Measurements from ENCODE around the gene RNF169. TPM values are rescaled to one million over a fixed set of nuclear protein-coding genes. Genes with fewer than 3 reads are reported as not detected.

Gene RNF169
- total RNA-seq, 3 donors from 2014 or later = 12.5 to 22.0 (median 14.0) TPM

- intact Hi-C loops (cut with DNase I, micrococcal nuclease) = no loop called here
- no peaks in the 10 kb centered on the region for H3K9me3 ChIP-seq
- no peaks in the 10 kb centered on the region for H3K36me3 ChIP-seq (ENCODE audit: low read depth)
- ATAC-seq (no peak), DNase-seq (no peak)
- no peak overlapping the region for H3K4me3 ChIP-seq
- TF ChIP-seq, protein P1, sequence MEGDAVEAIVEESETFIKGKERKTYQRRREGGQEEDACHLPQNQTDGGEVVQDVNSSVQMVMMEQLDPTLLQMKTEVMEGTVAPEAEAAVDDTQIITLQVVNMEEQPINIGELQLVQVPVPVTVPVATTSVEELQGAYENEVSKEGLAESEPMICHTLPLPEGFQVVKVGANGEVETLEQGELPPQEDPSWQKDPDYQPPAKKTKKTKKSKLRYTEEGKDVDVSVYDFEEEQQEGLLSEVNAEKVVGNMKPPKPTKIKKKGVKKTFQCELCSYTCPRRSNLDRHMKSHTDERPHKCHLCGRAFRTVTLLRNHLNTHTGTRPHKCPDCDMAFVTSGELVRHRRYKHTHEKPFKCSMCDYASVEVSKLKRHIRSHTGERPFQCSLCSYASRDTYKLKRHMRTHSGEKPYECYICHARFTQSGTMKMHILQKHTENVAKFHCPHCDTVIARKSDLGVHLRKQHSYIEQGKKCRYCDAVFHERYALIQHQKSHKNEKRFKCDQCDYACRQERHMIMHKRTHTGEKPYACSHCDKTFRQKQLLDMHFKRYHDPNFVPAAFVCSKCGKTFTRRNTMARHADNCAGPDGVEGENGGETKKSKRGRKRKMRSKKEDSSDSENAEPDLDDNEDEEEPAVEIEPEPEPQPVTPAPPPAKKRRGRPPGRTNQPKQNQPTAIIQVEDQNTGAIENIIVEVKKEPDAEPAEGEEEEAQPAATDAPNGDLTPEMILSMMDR (IDR thresholded peaks at IDR 0.05) = no peak
- H3K4me1 ChIP-seq (ENCODE audit: low read depth) = peaks cover 4% of the 10 kb centered on the region
Observed at GRCh38 chr11:74773476-74773875, 24.8 kb downstream of the RNF169 start.

DNA sequence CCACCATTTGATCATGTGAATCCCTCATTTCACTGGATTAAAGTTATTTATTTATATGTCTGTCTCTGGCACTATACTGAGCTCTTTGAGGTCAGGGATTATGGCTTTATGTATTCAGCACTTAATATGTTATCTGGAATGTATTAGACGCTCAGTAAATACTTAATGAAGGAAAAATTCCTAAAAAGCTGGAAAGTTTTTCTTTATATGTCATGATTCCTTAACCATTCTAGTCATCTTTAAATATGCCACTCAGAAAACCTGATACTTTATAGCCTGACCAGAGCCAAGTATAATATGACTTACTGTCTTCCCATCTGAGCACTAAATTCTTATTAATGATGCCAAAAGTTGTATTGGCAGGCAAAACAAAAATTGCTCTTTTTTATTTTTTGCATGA is 27.1 kb downstream of the RNF169 start:
- Histone ChIP-seq H3K4me3 (no peak overlapping the region), H3K4me1 (ENCODE audit: low read depth) (peaks cover 11% of the 10 kb centered on the region), H3K36me3 (ENCODE audit: low read depth) (no peaks in the 10 kb centered on the region), H3K9me3 (no peaks in the 10 kb centered on the region)
- DNase-seq (no peak), ATAC-seq (no peak)
- intact Hi-C loops (cut with DNase I, micrococcal nuclease) = no loop called here
- TF ChIP-seq, protein P1 (IDR thresholded peaks at IDR 0.05) = no peak

GRCh38 chr11:74776546-74776945 is 27.9 kb downstream of the RNF169 start:
- ATAC-seq = no peak
- H3K36me3 ChIP-seq (ENCODE audit: low read depth) = no peaks in the 10 kb centered on the region
- H3K4me3 ChIP-seq = no peak overlapping the region
- intact Hi-C loops (cut with DNase I, micrococcal nuclease) = no loop called here
- no peak for DNase-seq
- H3K9me3 ChIP-seq = no peaks in the 10 kb centered on the region
- TF ChIP-seq, protein P1 (IDR thresholded peaks at IDR 0.05) = no peak
- peaks cover 11% of the 10 kb centered on the region for H3K4me1 ChIP-seq (ENCODE audit: low read depth)

- intact Hi-C loops (cut with DNase I, micrococcal nuclease) = no loop called here
- ATAC-seq = no peak
- no peak overlapping the region for H3K4me3 ChIP-seq
Observed at GRCh38 chr11:74777038-74777437, 28.4 kb downstream of the RNF169 start.

DNA sequence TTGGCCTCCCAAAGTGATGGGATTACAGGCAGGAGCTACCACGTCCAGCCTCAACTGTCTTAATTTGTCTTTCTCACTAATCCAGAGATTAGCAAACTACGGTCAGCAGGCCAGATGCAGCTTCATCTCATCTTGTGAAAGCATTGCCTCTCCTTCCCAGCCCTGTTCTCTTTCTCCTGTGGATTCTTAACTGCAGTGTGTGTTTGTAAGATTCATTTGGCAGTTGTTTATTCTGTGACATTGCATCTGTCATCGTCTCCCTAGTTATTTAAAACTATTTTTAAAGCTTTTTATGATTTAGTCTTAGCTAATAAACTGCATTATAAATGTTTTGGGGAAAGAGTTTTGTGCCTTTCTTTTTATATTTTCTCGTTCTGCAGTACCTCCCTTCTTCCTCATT is 29.2 kb downstream of the RNF169 start:
- intact Hi-C loops (cut with DNase I, micrococcal nuclease) = no loop called here
- Histone ChIP-seq H3K4me1 (ENCODE audit: low read depth) (peaks cover 11% of the 10 kb centered on the region), H3K9me3 (no peaks in the 10 kb centered on the region), H3K36me3 (ENCODE audit: low read depth) (no peaks in the 10 kb centered on the region), H3K4me3 (no peak overlapping the region)
- ATAC-seq = no peak
- DNase-seq = no peak
- TF ChIP-seq, protein P1 (IDR thresholded peaks at IDR 0.05) = no peak

More at GRCh38 chr11:74777038-74777437, 28.4 kb downstream of the RNF169 start:
- no peaks in the 10 kb centered on the region for H3K36me3 ChIP-seq (ENCODE audit: low read depth)
- H3K4me1 ChIP-seq (ENCODE audit: low read depth) = peaks cover 11% of the 10 kb centered on the region
- DNase-seq = no peak
- no peaks in the 10 kb centered on the region for H3K9me3 ChIP-seq
- TF ChIP-seq, protein P1 (IDR thresholded peaks at IDR 0.05) = no peak

DNA sequence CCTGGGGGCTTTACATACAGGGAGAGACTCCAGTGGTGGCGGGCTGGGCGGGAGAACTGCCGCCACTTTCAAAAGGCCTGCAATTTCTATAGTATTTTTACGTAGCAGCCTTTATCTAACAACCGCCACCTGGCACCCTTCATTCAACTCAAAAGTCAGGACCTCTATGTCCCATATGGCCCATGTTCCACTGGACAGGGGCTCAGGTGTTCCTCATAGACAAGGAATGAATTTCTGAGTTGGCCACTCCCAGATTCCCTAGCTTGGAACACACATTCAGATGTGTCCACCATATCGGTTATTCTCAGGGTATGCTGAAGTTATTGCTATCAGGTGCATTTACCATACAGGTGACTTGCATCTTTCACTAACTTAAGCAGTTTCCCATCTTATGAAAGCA is 29.9 kb downstream of the RNF169 start:
- no peak for DNase-seq
- TF ChIP-seq, protein P1 (IDR thresholded peaks at IDR 0.05) = no peak
- intact Hi-C loops (cut with DNase I, micrococcal nuclease) = no loop called here
- H3K4me3 ChIP-seq = no peak overlapping the region
- peaks cover 11% of the 10 kb centered on the region for H3K4me1 ChIP-seq (ENCODE audit: low read depth)
- no peaks in the 10 kb centered on the region for H3K9me3 ChIP-seq
- no peaks in the 10 kb centered on the region for H3K36me3 ChIP-seq (ENCODE audit: low read depth)
- ATAC-seq = no peak

All from mucosa of descending colon (tissue), 3 donors.